Measurements from ENCODE around the gene ADAM12.
"Not testable (repeated sequence)": the region's sequence is repeated elsewhere in the genome, so short reads cannot be mapped to it uniquely, and the experiment has no call there.

Gene ADAM12

GRCh38 chr10:126177417-126178030, 210.8 kb downstream of the ADAM12 start:
- DNase-seq (ENCODE audit: low spot score) = no peak

- DNase-seq (ENCODE audit: low spot score) = no peak
Observed at GRCh38 chr10:126175641-126176262, 212.5 kb downstream of the ADAM12 start.

GRCh38 chr10:126172755-126173154, 215.5 kb downstream of the ADAM12 start:
- not testable (repeated sequence) for DNase-seq (ENCODE audit: low spot score)

- no peak for DNase-seq (ENCODE audit: low spot score)
Observed at GRCh38 chr10:126171555-126171954, 216.7 kb downstream of the ADAM12 start.

- DNase-seq (ENCODE audit: low spot score) = no peak
Observed at GRCh38 chr10:126170776-126171175, 217.5 kb downstream of the ADAM12 start.

GRCh38 chr10:126170371-126170770, 217.9 kb downstream of the ADAM12 start:
- no peak for DNase-seq (ENCODE audit: low spot score)

GRCh38 chr10:126169899-126170298, 218.4 kb downstream of the ADAM12 start:
- no peak for DNase-seq (ENCODE audit: low spot score)

- no peak for DNase-seq (ENCODE audit: low spot score)
Observed at GRCh38 chr10:126166797-126167196, 221.5 kb downstream of the ADAM12 start.

GRCh38 chr10:126165874-126166273, 222.4 kb downstream of the ADAM12 start:
- DNase-seq (ENCODE audit: low spot score) = no peak

GRCh38 chr10:126163506-126163905, 224.8 kb downstream of the ADAM12 start:
- DNase-seq (ENCODE audit: low spot score) = no peak

GRCh38 chr10:126161691-126162090, 226.6 kb downstream of the ADAM12 start:
- no peak for DNase-seq (ENCODE audit: low spot score)

GRCh38 chr10:126160971-126161630, 227.2 kb downstream of the ADAM12 start:
- DNase-seq (ENCODE audit: low spot score) = peak; percentile 11

GRCh38 chr10:126160571-126160970, 227.7 kb downstream of the ADAM12 start:
- no peak for DNase-seq (ENCODE audit: low spot score)

GRCh38 chr10:126158133-126158892, 230.0 kb downstream of the ADAM12 start:
- DNase-seq (ENCODE audit: low spot score) = no peak

- DNase-seq (ENCODE audit: low spot score) = no peak
Observed at GRCh38 chr10:126157189-126157588, 231.1 kb downstream of the ADAM12 start.

- DNase-seq (ENCODE audit: low spot score) = no peak
Observed at GRCh38 chr10:126156503-126156902, 231.8 kb downstream of the ADAM12 start.

- no peak for DNase-seq (ENCODE audit: low spot score)
Observed at GRCh38 chr10:126156012-126156411, 232.3 kb downstream of the ADAM12 start.

- no peak for DNase-seq (ENCODE audit: low spot score)
Observed at GRCh38 chr10:126155528-126155927, 232.7 kb downstream of the ADAM12 start.

- no peak for DNase-seq (ENCODE audit: low spot score)
Observed at GRCh38 chr10:126153711-126154628, 234.3 kb downstream of the ADAM12 start.

- DNase-seq (ENCODE audit: low spot score) = no peak
Observed at GRCh38 chr10:126147866-126148587, 240.2 kb downstream of the ADAM12 start.

- no peak for DNase-seq (ENCODE audit: low spot score)
Observed at GRCh38 chr10:126146771-126147170, 241.5 kb downstream of the ADAM12 start.
